GM21576 (cell line): Measurements from ENCODE around the gene ANKUB1.
"Not testable (repeated sequence)": the region's sequence is repeated elsewhere in the genome, so short reads cannot be mapped to it uniquely, and the experiment has no call there.

ENCODE experiments used
- ATAC-seq: cut with Tn5 transposase; IDR thresholded peaks from one replicate; pipeline ENCODE4 v1.9.1; 2021; ENCODE audit warnings: mild to moderate bottlenecking, moderate library complexity; ENCODE audit not compliant: unreplicated experiment

The ANKUB1 gene, protein sequence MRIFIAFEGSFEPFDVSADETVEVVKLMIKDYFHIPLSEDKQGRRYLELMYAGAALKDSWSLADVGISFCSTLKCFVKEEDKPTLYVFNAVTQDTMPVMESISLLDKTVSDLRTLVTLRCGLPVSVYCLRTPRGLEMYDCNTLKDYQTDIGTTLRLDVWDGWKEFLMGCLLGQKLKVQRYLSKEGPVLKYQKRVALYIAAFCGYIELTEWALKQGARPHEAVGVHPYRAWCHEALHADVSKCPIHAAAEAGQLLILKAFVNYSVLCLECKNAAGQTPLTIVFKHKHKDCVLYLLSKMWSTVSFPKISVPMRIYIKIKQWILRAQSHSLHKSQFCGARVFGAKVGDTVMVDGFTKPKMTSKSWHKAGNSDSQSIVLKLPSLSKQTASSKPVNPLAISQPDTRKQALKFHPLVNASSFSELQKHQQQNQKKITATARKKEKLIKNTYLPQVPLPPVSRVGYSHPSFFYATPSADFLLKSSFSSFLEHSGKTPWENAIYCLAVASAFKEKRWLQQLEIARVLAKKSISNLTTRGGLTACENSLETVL

DNA sequence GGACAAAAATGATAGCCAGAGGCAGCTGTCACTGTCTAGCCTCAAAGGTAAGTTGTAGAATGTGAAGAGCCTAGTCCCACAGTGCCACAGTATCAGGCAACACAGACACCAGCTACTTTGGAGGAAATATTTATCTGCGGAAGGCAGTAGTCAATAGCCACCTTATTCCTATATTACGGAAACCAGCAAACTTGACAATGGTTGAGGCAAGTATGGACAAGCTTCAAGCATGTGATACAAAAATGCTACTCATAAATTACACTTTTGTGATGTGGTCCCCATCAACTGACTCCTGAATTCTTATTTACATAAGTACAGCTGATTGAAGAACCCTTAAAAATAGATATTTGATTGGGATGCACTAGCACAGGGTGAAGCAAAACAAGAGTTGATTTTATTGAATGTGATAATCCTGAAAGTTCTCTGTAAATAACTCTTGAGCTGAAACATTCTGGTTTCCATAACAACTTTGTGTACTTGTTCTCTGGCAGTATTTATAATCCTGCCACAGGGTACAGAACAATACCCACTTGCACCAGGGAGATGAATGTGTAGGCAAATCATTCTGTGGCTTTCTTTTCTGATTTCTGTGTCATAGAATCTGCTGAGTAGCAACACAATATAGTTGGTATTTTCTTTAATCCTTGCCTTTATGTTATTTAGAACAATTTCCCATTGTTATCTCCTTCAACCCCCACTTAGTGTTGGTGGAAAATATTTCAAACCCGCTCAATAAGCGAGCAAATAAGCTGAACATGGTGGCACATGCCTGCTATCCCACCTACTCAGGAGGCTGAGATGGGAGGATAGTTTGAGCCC, at the start of gene ANKUB1:
TSS of gene ANKUB1 (minus strand) at position 103 of the 819 bp plus-strand sequence. CDS start 188 bp downstream, outside the sequence.
- no peak for ATAC-seq

DNA sequence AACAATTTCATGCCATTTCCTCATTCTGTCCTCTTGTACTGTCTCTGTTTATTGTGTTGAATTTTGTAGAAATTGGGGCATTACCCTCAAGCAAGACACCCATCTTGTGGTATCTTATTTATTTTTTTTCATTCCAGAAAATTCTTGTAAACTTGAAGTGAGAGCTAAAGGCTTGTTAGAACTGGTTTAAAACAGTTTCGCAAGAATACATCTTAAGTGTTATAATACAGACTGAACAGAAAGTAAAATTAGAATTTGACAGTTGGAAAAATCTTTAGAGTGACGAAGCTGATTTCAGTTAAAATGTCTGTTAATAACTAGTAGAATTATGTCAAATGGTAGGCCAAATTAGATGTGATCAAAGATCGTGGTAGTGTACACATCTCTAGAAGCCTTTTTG, 47.5 kb upstream of the ANKUB1 start:
- ATAC-seq, result no peak

DNA sequence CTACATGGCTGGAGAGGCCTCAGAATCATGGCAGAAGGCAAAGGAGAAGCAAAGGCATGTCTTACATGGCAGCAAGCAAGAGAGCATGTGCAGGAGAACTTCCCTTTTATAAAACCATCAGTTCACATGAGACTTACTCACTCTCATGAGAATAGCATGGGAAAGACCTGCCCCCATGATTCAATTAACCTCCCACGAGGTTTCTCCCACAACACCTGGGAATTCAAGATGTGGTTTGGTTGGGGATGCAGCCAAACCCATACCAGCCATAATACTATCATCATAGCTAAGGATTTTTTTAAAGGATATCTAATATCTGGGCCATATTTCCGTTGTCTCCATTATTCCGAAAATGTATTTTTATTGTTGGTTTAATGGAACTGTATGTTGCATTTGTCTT, 47.1 kb upstream of the ANKUB1 start:
- ATAC-seq, result not testable (repeated sequence)

DNA sequence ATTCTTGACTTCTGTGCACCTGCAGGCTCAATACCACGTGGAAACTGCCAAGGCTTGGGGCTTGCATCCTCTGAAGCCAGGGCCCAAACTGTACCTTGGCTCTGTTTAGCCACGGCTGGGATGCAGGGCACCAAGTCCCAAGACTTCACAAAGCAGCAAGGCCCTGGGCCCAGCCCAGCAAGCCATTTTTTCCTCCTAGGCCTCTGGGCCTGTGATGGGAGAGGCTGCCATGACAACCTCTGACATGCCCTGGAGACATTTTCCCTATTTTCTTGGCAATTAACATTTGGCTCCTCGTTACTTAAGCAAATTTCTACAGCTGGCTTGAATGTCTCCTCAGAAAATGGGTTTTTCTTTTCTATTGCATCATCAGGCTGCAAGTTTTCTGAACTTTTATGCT, 46.1 kb upstream of the ANKUB1 start:
- ATAC-seq, result not testable (repeated sequence)

DNA sequence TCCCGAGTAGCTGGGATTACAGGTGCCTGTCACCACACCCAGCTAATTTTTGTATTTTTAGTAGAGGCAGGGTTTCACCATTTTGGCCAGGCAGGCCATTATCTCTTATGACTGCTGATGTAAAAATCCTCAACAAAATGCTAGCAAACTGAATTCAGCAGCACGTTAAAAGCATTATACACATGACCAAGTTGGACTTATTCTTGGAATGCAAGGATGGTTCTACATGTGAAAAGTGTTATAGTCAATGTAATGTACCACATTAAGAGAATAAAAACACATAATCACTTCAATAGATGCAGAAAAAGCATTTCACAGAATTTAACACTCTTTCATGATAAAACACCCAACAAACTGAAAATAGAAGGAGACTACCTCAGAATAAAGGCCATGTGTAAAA, 40.9 kb upstream of the ANKUB1 start:
- no peak for ATAC-seq

DNA sequence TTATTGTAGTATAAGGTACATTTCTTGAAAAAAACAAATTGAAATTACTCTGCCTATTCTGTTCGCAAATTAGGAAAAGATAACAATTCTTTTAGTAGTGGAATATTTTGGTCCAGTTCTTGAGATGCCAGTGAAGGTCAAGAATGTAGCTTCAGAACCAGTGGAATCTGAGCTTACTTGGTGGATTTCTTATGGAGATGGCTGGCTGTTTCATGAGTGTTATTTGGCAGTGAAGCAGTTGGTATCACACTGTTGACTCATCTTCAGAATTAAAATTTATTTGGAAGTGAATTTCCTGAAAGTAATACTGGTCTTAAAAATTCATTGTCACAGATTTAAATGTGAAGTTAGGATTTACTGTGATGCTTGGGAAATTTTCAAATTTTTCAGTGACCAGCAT, 39.7 kb upstream of the ANKUB1 start:
- no peak for ATAC-seq

DNA sequence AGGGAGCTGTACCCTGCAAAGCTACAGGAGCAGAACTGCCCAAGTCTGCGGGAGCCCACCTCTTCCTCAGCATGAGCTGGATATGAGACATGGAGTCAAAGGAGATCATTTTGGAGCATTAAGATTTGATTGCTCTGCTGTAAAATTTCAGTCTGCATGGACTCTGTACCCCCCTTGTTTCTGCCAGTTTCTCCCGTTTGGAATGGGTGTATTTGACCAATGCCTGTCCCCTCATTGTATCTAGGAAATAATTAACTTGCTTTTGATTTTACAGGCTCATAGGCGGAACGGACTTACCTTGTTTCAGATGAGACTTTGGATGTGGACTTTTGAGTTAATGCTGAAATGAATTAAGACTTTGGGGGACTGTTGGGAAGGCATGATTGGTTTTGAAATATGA, 39.0 kb upstream of the ANKUB1 start:
- no peak for ATAC-seq

DNA sequence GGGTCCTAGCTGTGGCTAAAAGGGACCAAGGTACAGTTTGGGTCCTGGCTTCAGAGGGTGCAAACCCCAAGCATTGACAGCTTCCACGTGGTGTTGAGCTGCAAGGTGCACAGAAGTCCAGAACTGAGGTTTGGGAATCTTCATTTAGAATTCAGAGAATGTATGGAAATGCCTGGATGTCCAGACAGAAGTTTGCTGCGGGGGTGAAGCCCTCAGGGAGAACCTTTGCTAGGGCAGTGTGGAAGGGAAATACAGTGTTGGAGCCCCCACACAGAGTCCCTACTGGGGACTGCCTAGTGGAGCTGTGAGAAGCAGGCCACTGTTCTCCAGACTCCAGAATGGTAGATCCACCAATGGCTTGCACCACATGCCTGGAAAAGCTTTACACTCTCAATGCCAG, 38.5 kb upstream of the ANKUB1 start:
- no peak for ATAC-seq

DNA sequence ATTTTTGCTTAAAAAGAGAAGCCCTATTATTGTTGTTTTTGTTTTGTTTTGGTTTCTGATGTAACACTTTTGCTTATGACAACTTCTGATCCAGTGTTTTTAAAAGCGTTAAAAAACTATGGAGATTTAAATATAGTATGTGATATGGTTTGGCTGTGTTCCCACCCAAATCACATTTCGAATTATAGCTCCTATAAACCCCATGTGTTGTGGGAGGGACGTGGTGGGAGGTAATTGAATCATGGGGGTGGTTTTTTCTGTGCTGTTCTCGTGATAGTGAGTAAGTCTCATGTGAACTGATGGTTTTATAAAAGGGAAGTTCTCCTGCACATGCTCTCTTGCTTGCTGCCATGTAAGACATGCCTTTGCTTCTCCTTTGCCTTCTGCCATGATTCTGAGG, 37.3 kb upstream of the ANKUB1 start:
- ATAC-seq, result not testable (repeated sequence)

DNA sequence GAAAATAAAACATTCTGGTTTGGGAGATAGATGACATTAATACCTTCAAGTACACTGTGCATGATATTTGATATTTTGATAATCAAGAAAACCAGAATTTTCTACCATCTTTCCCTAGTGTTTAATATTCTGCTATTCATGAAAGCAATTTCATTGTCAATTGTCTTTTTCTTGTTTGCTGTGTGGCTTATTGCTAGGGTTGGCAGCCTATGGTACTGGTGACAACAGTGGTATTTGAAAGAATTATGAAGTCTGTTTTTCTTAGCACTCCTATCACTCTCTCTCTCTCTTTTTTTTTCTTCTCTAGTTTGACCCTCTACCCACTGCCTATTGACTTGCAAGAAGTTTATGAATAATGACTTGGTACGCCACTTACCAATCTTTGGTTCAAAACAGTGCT, 36.0 kb upstream of the ANKUB1 start:
- no peak for ATAC-seq

DNA sequence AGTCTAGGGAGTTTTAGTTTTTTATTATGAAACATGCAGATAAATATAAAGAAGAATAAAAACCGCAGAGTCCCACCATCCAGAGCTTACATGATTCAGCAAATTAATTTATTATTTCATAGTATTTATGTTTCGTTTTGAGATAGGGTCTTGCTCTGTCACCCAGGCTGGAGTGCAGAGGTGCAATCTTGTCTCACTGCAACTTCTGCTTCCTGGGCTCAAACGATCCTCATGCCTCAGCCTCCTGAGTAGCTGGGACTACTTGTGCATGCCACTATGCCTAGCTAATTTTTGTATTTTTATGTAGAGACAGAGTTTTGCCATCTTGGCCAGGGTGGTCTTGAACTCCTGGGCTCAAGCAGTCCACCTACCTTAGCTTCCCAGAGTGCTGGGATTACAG, 34.3 kb upstream of the ANKUB1 start:
- ATAC-seq, result no peak

DNA sequence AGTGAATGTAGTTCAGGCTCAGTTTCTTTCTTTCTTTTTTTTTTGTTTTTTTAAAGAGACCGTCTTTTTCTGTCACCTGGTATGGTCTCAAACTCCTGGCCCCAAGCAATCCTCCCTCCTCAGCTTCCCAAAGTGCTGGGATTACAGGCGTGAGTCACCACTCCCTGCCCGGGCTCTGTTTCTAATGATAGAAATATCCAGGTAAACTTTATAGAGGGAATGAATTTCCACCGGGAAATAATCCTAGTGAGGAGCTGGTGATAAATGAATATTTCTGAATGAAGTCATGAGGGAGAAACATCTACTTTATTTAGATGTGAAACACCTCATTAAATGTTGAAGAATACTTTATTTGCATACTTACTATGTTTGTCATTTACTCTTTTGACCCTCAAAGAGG, 27.8 kb upstream of the ANKUB1 start:
- ATAC-seq, result no peak

DNA sequence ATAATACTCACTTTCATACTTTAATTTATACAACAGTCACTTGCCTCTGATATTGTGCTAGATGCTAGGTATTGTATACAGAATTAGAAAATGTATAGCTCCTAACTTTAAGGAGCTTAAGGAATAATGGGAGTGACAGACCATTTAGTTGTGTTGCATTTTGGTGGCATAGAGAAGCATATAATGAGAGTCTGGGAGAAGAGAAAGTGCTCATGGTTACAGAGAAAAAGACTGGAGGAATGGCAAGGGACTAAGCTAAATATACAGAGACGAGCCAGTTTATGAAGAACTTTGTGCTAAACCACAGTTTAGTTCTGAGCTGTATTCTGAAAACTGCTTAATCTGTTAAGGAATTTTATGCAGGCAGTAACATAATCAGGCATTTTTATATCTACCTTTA, 27.1 kb upstream of the ANKUB1 start:
- ATAC-seq, result no peak

DNA sequence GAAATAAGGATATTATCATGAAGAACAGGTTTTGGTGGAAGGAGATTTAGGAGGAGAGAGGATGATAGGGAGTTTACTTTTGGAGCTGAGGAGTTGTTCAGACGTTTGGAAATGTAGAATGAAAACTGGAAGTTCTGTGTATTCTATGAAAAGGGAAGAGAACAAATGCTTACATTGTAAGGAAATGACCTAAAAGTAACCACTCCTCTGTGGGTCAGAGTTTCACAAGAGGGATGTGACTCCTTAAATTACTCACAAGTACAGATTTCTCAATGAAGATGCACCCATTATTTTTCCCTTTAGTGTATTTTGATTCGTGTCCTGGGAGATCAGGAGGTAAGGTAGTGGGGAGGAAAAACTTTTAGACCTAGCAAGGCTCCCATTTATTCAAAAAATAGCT, 24.6 kb upstream of the ANKUB1 start:
- no peak for ATAC-seq

DNA sequence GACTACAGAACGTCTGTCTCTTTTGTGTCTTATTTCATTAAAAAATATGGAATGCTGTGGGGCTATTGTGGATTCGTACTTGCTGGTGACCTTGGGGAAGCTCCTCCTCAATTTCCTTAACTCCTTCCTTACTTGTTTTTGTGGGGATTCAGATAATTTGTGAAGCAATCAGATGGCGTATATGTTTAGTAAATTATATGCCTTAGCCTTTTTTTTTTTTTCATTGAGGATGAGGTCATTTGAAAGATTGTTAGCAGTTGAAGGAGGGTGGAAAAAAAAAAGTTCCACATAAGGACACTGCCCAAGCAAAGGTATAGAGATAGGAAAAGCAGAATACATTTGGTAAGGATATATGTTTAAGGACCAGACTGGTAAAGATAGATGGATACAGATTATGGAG, 24.0 kb upstream of the ANKUB1 start:
- ATAC-seq, result no peak

DNA sequence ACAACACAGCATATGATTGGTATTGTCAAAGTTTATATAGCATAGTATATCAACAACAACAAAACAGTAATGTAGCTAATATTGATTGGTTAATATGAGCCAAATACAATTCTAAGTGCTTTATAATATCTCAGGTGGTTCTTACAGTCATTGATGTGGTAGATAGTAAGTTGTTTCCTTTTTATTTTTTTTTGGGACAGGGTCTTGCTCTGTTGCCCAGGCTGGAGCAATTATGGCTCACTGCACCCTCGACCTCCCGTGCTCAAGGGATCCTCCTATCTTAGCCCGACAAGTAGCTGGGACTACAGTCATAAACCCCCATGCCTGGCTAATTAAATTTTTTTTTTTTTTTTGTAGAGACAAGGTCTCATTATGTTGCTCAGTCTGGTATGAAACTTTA, 23.4 kb upstream of the ANKUB1 start:
- ATAC-seq, result no peak

DNA sequence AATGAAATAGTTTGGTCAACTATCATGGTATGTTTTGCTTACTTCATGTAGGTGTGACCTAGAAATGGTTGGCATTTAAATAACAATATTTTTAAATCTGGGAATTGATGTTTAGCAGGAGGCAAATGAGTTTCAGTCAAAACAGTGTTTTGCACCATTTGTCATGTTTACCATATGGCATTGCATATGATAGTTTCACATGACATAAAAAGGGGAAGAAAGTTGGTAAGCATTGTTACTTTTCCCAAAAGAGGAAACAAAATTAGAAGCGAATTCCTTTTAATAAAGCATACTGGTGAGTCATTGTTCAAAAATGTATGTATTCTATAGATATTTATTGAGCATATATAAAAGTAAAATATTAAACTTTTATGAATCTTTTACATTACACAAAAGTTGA, 23.0 kb upstream of the ANKUB1 start:
- ATAC-seq, result no peak

DNA sequence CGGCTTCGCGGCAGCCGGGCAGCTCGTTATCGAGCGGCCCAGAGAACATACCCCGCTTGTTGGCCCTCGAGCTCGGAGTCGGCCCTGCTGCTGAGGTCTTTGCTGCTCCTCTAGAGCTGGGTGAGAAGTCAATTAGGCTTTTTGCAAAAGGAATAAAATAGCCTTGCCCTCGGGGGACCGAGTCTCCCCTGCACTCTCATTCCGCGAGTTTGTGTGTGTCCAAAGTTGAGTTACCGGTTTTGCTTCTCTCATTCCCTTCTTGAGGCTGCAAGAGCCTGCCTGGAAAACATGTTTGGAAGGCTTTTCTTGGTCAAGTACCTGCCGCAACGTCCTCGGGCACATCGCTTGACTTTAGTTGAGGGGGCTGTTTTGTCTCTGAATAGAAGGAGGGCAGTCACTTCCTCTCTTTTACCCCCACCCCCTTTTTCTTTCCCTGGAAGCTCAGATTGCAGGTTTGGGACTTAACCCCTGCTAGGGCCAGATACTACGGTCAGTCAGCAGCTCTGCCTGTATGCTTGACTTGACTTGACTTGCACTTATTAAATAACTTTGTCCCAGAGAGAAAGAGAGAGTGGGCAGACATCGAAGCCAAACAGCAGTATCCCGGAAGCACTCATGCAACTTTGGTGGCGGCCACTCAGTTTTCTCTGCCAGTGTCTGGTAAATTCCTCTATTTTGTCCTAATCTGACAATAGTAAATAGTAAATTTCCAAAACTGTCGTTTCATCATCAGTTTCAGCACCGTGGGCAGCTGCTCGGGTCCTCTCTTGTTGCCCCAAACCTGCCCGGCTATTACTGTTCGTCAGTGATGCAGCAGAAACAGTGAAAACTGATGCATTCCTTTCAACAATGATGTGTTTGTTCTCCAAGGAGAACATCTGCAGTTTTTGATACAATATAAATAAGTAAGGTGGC, 21.3 kb upstream of the ANKUB1 start:
- ATAC-seq, result peak; percentile 15

DNA sequence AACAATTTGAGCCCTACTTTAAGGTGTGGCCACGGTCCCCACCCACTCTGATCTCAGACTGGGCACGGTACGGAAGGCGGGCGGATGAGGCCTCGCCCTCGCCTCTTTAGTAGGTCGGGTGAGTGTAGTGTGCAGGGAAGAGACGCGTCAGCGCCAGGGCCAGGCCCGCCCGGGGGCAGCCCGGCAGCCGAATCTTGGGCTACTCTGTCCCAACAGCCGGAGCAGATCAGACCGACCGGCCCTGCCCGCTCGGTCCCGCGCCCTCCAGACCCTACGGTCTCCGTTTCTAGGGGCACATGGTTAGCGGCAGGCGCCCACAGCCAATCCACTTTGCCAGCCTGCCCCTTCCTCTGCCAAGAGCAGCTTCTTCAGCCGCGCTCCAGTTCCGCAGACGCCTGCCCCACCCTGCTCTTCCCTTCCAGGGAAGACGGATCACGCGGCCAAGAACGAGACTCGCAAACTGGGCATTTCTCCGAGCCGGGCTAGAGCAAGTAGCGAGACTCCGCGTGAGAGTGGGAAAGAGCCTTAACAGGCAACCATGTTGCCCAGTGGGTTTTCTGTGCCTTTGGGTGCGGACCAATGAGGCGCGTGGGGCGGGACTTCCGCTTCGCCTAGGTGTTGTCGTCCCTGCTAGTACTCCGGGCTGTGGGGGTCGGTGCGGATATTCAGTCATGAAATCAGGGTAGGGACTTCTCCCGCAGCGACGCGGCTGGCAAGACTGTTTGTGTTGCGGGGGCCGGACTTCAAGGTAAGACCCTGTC, 20.4 kb upstream of the ANKUB1 start, which contains the start of gene RNF13:
TSS of gene RNF13 (plus strand) at position 610 of the 761 bp plus-strand sequence. CDS start 32,812 bp downstream, outside the sequence.
- peak; percentile 95 for ATAC-seq

DNA sequence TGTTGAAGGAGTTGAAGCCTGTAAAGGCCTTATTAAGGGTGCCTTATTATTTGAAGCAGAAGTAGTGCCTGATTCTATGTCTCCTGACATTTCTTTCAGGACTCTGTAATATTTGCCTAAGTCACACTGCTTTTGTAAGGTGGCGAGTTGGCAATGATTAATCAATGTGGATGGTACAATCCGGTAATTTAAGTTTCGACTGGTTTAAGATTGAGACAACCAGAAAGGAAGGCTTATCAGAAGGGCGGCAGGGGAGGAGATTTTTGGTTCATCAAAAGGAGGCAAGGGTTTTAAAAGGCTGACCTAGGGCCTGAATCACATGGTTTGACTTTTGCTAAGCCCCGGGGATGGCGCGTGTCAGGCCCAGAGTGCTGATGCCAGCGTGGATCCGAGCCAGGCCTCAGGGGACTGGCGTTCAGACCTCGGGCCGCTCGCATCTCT, 19.8 kb upstream of the ANKUB1 start:
- ATAC-seq, result no peak
